ENCODE results near the gene PTPN20. TPM values are rescaled to one million over a fixed set of nuclear protein-coding genes. Genes with fewer than 3 reads are reported as not detected.
A peak's percentile ranks its signal among the peaks of the same experiment; 100 is the strongest.
"Not testable (repeated sequence)": the region's sequence is repeated elsewhere in the genome, so short reads cannot be mapped to it uniquely, and the experiment has no call there.

The PTPN20 gene
- total and polyA plus RNA-seq, 2 of the 4 experiments (the other 2 are of a cell fraction) = 0.14 TPM; not detected in 1

DNA sequence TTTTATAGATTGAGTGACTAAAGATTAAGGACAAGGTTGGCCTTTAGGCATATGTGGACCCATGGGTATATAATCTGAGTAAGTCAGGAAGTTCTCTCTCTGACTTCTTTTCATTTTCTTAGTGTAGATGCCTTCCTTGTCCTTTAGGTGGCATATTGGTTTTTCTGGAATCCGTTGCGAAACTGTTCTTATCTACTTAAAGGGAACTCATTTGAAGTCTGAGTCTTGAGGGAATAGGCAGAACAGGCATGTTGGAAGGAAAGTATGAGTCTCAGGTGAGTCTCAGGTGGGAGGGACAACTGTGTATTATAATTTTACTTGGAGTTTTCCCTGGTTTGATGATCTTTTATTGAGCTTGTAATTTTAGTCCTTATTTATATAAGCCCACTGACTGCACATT, 14.6 kb downstream of the PTPN20 start:
- DNase-seq; BruUV-seq (replicated peaks); H3K27ac ChIP-seq (ENCODE audit: insufficient read depth, low read length); dilution Hi-C loops (cut with HindIII; ENCODE audit: low sequenced_read_pairs, unreplicated experiment); H4K5ac ChIP-seq (ENCODE audit: low read depth, low read length); CTCF ChIA-PET; H3K4me3 ChIP-seq (ENCODE audit: insufficient read depth, low read depth, low read length); H3K27me3 ChIP-seq (ENCODE audit: control insufficient read depth, insufficient read depth, low read length); intact Hi-C loops (cut with micrococcal nuclease); H3K56ac ChIP-seq (ENCODE audit: extremely low read depth, insufficient read depth, low read length); H3K9me3 ChIP-seq (ENCODE audit: control insufficient read depth, insufficient read depth, low read length); H3K14ac ChIP-seq (replicated peaks; ENCODE audit: low read depth, low read length); H3K18ac ChIP-seq (ENCODE audit: low read depth, low read length); H3K9me1 ChIP-seq (ENCODE audit: insufficient read depth, low read length); POLR2A ChIA-PET (ENCODE audit: unreplicated experiment); H3K4me2 ChIP-seq (ENCODE audit: low read depth, low read length); H3K23ac ChIP-seq (ENCODE audit: low read depth, low read length); H4K8ac ChIP-seq (ENCODE audit: low read depth in 2 of 2, low read length in 2 of 2); H3K9ac ChIP-seq (ENCODE audit: low read depth, low read length); H4K20me1 ChIP-seq (ENCODE audit: insufficient read depth, low read length); H3K4ac ChIP-seq (ENCODE audit: low read depth, low read length); H2BK15ac ChIP-seq (ENCODE audit: low read depth, low read length); H3K4me1 ChIP-seq (ENCODE audit: control insufficient read depth, insufficient read depth, low read length); H2AK5ac ChIP-seq (ENCODE audit: low read depth, low read length); in situ Hi-C loops (cut with MboI; ENCODE audit: low sequenced_read_pairs); H4K91ac ChIP-seq (ENCODE audit: insufficient read depth, low read depth, low read length); H3K36me3 ChIP-seq (ENCODE audit: control insufficient read depth, insufficient read depth, low read length); H2AFZ ChIP-seq (replicated peaks; ENCODE audit: low read length, poor library complexity); H3K79me1 ChIP-seq (ENCODE audit: low read depth in 1 of 2, low read length in 2 of 2); H2BK5ac ChIP-seq (ENCODE audit: low read depth, low read length, poor library complexity, severe bottlenecking); H2BK20ac ChIP-seq (ENCODE audit: low read depth, low read length); H2AK9ac ChIP-seq (replicated peaks; ENCODE audit: low read depth, low read length, poor library complexity); H2BK120ac ChIP-seq (ENCODE audit: low read depth, low read length): not testable (repeated sequence)
- ATAC-seq (ENCODE audit: low read depth) = peak; percentile 92
- TF ChIP-seq CEBPB (IDR thresholded peaks at IDR 0.05; ENCODE audit: low read depth, low read length) = peak; percentile 46; the same call in 1 of the 2 replicates
- TF ChIP-seq, protein P1, sequence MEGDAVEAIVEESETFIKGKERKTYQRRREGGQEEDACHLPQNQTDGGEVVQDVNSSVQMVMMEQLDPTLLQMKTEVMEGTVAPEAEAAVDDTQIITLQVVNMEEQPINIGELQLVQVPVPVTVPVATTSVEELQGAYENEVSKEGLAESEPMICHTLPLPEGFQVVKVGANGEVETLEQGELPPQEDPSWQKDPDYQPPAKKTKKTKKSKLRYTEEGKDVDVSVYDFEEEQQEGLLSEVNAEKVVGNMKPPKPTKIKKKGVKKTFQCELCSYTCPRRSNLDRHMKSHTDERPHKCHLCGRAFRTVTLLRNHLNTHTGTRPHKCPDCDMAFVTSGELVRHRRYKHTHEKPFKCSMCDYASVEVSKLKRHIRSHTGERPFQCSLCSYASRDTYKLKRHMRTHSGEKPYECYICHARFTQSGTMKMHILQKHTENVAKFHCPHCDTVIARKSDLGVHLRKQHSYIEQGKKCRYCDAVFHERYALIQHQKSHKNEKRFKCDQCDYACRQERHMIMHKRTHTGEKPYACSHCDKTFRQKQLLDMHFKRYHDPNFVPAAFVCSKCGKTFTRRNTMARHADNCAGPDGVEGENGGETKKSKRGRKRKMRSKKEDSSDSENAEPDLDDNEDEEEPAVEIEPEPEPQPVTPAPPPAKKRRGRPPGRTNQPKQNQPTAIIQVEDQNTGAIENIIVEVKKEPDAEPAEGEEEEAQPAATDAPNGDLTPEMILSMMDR (conservative IDR thresholded peaks at IDR 0.05; ENCODE audit: low read depth, low read length) = 0 out of 2 replicates have a peak, but pooled peaks have one; percentile 7
- WGBS, 2 experiments (ENCODE audit: extremely low coverage in 2 of 2, insufficient read length in 1 of 2) = no CpG with 5 or more reads among the region's 2 CpGs

DNA sequence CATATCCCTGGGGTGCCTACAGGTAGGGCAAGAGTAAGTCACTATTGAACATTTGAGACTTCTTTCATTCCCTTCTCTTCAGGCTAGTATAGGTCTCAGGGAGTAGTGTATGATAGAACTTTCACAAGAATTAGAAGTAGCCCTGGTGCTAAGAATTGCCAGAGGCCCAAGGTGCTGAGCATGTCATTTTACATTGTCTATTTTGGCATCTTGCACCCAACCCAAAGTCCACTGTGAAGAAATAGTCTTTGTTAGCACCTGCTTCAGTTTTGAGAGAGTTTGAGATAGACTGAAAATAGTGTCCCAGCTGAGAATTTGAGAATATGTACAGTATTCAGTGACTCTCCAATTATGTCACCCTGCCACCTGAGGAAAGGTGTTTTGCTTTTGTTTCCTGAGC, 17.6 kb downstream of the PTPN20 start:
- H2AFZ ChIP-seq (replicated peaks; ENCODE audit: low read length, poor library complexity); H3K27ac ChIP-seq (ENCODE audit: insufficient read depth, low read length); H2BK15ac ChIP-seq (ENCODE audit: low read depth, low read length); H3K14ac ChIP-seq (replicated peaks; ENCODE audit: low read depth, low read length); H2AK5ac ChIP-seq (ENCODE audit: low read depth, low read length); H4K91ac ChIP-seq (ENCODE audit: insufficient read depth, low read depth, low read length); DNase-seq; ATAC-seq (ENCODE audit: low read depth); H3K9ac ChIP-seq (ENCODE audit: low read depth, low read length); H3K36me3 ChIP-seq (ENCODE audit: control insufficient read depth, insufficient read depth, low read length); H2BK120ac ChIP-seq (ENCODE audit: low read depth, low read length); H3K4me2 ChIP-seq (ENCODE audit: low read depth, low read length); H4K8ac ChIP-seq (ENCODE audit: low read depth in 2 of 2, low read length in 2 of 2); H3K23ac ChIP-seq (ENCODE audit: low read depth, low read length); H3K56ac ChIP-seq (ENCODE audit: extremely low read depth, insufficient read depth, low read length); H2BK20ac ChIP-seq (ENCODE audit: low read depth, low read length); H3K18ac ChIP-seq (ENCODE audit: low read depth, low read length); CTCF ChIA-PET; dilution Hi-C loops (cut with HindIII; ENCODE audit: low sequenced_read_pairs, unreplicated experiment); intact Hi-C loops (cut with micrococcal nuclease); H3K4me1 ChIP-seq (ENCODE audit: control insufficient read depth, insufficient read depth, low read length); H2BK5ac ChIP-seq (ENCODE audit: low read depth, low read length, poor library complexity, severe bottlenecking); H3K79me1 ChIP-seq (ENCODE audit: low read depth in 1 of 2, low read length in 2 of 2); H3K9me1 ChIP-seq (ENCODE audit: insufficient read depth, low read length); H3K4me3 ChIP-seq (ENCODE audit: insufficient read depth, low read depth, low read length); H4K5ac ChIP-seq (ENCODE audit: low read depth, low read length); in situ Hi-C loops (cut with MboI; ENCODE audit: low sequenced_read_pairs); H2AK9ac ChIP-seq (replicated peaks; ENCODE audit: low read depth, low read length, poor library complexity); BruUV-seq (replicated peaks); H3K4ac ChIP-seq (ENCODE audit: low read depth, low read length); H3K27me3 ChIP-seq (ENCODE audit: control insufficient read depth, insufficient read depth, low read length); H4K20me1 ChIP-seq (ENCODE audit: insufficient read depth, low read length); H3K9me3 ChIP-seq (ENCODE audit: control insufficient read depth, insufficient read depth, low read length); POLR2A ChIA-PET (ENCODE audit: unreplicated experiment): not testable (repeated sequence)

All from IMR-90 (cell line).